Activated T-helper 1 cell treated with Interleukin-2 at 50 U/mL for 16 hours (primary cell): Measurements from ENCODE around the gene KIAA0319L.
"Not testable (repeated sequence)": the region's sequence is repeated elsewhere in the genome, so short reads cannot be mapped to it uniquely, and the experiment has no call there.

Source experiments
- DNase-seq: peaks from one replicate; pipeline ENCODE4 v3.0.0-alpha.2; 2020; ENCODE audit warnings: low read depth

Gene KIAA0319L

GRCh38 chr1:35557118-35557610 is at the start of gene KIAA0319L:
Gene KIAA0319L, minus strand, starts transcription at chr1:35557403. Its CDS starts 2,912 bp downstream, at chr1:35554491.
- no peak for DNase-seq

GRCh38 chr1:35605867-35606182 is 48.6 kb upstream of the KIAA0319L start:
- DNase-seq, result no peak

- no peak for DNase-seq
These were observed 48.1 kb upstream of the KIAA0319L start for GRCh38 chr1:35605071-35605866.

GRCh38 chr1:35603941-35604340 is 46.7 kb upstream of the KIAA0319L start:
- no peak for DNase-seq

GRCh38 chr1:35603468-35603867 is 46.3 kb upstream of the KIAA0319L start:
- no peak for DNase-seq

- DNase-seq, result no peak
These were observed 43.4 kb upstream of the KIAA0319L start for GRCh38 chr1:35600593-35600992.

- DNase-seq, result no peak
These were observed 42.2 kb upstream of the KIAA0319L start for GRCh38 chr1:35599411-35599810.

- DNase-seq, result no peak
These were observed 41.7 kb upstream of the KIAA0319L start for GRCh38 chr1:35598895-35599294.

- DNase-seq, result no peak
These were observed 40.7 kb upstream of the KIAA0319L start for GRCh38 chr1:35597870-35598269.

- no peak for DNase-seq
These were observed 38.5 kb upstream of the KIAA0319L start for GRCh38 chr1:35595684-35596083.

GRCh38 chr1:35594005-35594760 is 37.0 kb upstream of the KIAA0319L start:
- no peak for DNase-seq

- DNase-seq, result no peak
These were observed 36.0 kb upstream of the KIAA0319L start for GRCh38 chr1:35592991-35593769.

GRCh38 chr1:35591211-35591610 is 34.0 kb upstream of the KIAA0319L start:
- no peak for DNase-seq

GRCh38 chr1:35590476-35591040 is 33.4 kb upstream of the KIAA0319L start:
- no peak for DNase-seq

GRCh38 chr1:35589516-35590427 is 32.6 kb upstream of the KIAA0319L start:
- no peak for DNase-seq

- no peak for DNase-seq
These were observed 31.2 kb upstream of the KIAA0319L start for GRCh38 chr1:35588197-35588910.

- no peak for DNase-seq
These were observed 30.5 kb upstream of the KIAA0319L start for GRCh38 chr1:35587736-35588135.

GRCh38 chr1:35586808-35587207 is 29.6 kb upstream of the KIAA0319L start:
- DNase-seq, result no peak

GRCh38 chr1:35585805-35586204 is 28.6 kb upstream of the KIAA0319L start:
- not testable (repeated sequence) for DNase-seq

- DNase-seq, result no peak
These were observed 28.1 kb upstream of the KIAA0319L start for GRCh38 chr1:35585281-35585680.
